ENCODE results near the gene SYCE3.

- TF ChIP-seq CTCF (conservative IDR thresholded peaks at IDR 0.05; ENCODE audit: low read depth, low read length): no peak
- TF ChIP-seq EZH2 (IDR thresholded peaks at IDR 0.05; ENCODE audit: borderline replicate concordance, low read depth, low read length, poor library complexity, severe bottlenecking): no peak
These were observed 5.9 kb upstream of the SYCE3 start for GRCh38 chr22:50568626-50569025.
